Activated T-helper 1 cell treated with Interleukin-2 at 50 U/mL for 16 hours (primary cell): ENCODE data around the gene ATP6V1F.

Experiments used
- DNase-seq: peaks from one replicate; pipeline ENCODE4 v3.0.0-alpha.2; 2020; ENCODE audit warnings: low read depth

The ATP6V1F gene

GRCh38 chr7:128835790-128836641 lies 26.6 kb upstream of the ATP6V1F start:
- DNase-seq, result no peak

- no peak for DNase-seq
These were observed 25.8 kb upstream of the ATP6V1F start for GRCh38 chr7:128836729-128837348.

GRCh38 chr7:128837521-128837921 lies 25.1 kb upstream of the ATP6V1F start:
- DNase-seq, result no peak

- DNase-seq, result no peak
These were observed 24.4 kb upstream of the ATP6V1F start for GRCh38 chr7:128838109-128838779.

GRCh38 chr7:128838981-128839731 lies 23.5 kb upstream of the ATP6V1F start:
- DNase-seq, result no peak

DNA sequence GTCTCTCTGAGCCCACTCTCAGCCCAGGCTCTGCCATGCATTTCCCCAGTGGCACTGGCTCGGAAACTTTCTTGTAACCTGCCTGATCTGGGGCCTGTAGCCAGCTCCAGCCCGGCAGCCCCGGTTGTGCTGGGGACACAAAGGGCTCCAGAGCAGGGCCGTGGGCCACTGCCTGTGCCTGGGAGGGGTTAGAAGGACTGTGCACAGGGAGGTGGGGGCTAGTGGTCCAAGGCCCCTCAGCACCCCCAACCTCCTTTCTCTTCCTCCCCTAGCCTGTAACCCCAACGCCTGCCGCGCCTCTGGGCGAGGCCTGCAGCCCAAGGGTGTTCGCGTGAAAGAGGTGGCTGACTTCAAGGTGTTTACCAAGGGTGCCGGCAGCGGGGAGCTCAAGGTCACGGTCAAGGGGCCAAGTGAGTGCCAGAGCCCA lies 22.9 kb upstream of the ATP6V1F start:
- DNase-seq, result no peak

GRCh38 chr7:128840326-128841170 lies 22.1 kb upstream of the ATP6V1F start:
- DNase-seq, result no peak

GRCh38 chr7:128841171-128841690 lies 21.4 kb upstream of the ATP6V1F start:
- no peak for DNase-seq

DNA sequence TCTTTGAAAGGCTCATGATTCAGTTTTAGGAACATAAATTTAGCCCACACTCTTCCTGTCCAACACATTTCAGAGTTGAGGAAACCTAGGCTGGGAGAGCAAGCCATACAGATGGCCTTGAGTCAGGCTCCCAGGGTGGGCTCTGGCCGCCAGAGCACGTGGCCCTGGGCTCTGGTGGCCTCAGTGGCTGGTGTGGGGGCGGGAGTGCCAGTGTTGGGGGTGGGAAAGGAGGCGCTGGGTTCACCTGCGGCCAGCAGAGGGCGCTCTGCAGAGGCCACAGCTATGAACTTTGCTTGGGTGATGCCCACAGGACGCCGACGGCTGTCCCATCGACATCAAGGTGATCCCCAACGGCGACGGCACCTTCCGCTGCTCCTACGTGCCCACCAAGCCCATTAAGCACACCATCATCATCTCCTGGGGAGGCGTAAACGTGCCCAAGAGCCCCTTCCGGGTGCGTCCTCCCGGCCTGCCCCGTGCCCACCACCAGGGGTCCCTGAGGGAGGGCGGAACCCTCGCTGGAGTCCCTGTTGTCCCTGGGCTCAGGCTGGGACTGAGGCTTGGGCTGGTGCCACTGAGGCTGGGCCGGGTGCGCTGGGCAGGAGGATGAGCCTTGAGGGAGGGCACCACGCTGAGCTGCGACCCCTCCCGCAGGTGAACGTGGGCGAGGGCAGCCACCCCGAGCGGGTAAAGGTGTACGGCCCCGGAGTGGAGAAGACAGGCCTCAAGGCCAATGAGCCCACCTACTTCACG lies 20.6 kb upstream of the ATP6V1F start:
- peak; percentile 31 for DNase-seq

- DNase-seq, result no peak
These were observed 19.7 kb upstream of the ATP6V1F start for GRCh38 chr7:128842674-128843641.

GRCh38 chr7:128843938-128844621 lies 18.6 kb upstream of the ATP6V1F start:
- no peak for DNase-seq

DNA sequence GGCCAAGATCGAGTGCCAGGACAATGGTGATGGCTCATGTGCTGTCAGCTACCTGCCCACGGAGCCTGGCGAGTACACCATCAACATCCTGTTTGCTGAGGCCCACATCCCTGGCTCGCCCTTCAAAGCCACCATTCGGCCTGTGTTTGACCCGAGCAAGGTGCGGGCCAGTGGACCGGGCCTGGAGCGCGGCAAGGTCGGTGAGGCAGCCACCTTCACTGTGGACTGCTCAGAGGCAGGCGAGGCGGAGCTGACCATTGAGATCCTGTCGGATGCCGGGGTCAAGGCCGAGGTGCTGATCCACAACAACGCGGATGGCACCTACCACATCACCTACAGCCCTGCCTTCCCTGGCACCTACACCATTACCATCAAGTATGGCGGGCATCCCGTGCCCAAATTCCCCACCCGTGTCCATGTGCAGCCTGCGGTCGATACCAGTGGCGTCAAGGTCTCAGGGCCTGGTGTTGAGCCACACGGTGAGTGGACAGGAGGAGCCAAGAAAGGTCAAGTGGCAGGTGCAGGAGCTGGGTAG lies 17.8 kb upstream of the ATP6V1F start:
- DNase-seq, result no peak

- no peak for DNase-seq
These were observed 17.2 kb upstream of the ATP6V1F start for GRCh38 chr7:128845475-128845874.

- DNase-seq, result no peak
These were observed 16.7 kb upstream of the ATP6V1F start for GRCh38 chr7:128845987-128846386.

DNA sequence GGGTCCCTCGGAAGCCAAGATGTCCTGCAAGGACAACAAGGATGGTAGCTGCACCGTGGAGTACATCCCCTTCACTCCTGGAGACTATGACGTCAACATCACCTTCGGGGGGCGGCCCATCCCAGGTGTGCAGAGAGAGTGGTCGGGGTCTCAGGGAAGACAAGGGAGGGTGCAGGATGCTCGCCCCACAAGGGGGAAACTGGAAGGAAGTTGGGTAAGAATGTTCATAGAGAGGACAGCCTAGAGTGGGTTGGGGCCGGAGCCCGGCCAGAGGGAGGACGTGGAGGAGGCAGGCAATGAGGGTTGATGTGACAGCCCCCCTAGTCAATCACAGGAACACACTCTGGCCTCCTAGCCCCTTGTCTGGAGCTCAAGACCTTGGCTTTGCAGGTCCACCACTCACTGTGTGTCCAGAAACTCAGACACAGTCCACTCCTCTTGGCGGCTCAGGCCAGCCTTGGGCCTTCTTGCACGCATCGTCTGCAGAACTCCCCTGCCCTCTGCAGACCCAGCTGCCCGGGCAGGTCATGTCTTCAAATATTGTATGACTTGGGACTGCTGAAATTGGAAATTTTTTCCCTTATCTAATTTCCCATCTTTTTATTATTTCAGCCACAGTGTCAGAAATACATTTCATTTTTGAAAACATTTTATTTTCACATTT lies 15.7 kb upstream of the ATP6V1F start:
- no peak for DNase-seq

- DNase-seq, result no peak
These were observed 14.9 kb upstream of the ATP6V1F start for GRCh38 chr7:128847721-128848211.
